Measurements from ENCODE around the gene CRYBB1. TPM values are rescaled to one million over a fixed set of nuclear protein-coding genes. Genes with fewer than 3 reads are reported as not detected.

CRYBB1 gene
- total and polyA plus RNA-seq, 2 donors (not counting 1 experiment from before 2014, with no cell fraction given) = 0.18 TPM; not detected in 1

GRCh38 chr22:26587991-26588613, 29.7 kb downstream of the CRYBB1 start:
- ATAC-seq (ENCODE audit: low read depth) (no peak), DNase-seq (no peak)
- Histone ChIP-seq H3K27ac (ENCODE audit: low read length in 2 of 2) (no peak overlapping the region), H3K9ac (ENCODE audit: low read length) (no peak overlapping the region), H3K4me1 (ENCODE audit: control insufficient read depth in 2 of 2, insufficient read depth in 2 of 2, low read length in 2 of 2) (peaks cover 34 to 41% of the 10 kb centered on the region in 2 donors), H3K36me3 (replicated peaks in 1 of 2; ENCODE audit: control extremely low read depth in 1 of 2, control insufficient read depth in 1 of 2, extremely low read depth in 1 of 2, insufficient read depth in 2 of 2, low read length in 1 of 2) (no peaks in the 10 kb centered on the region), H3K79me2 (ENCODE audit: control insufficient read depth, insufficient read depth, low read length) (peaks cover 60% of the 10 kb centered on the region), H3K9me3 (ENCODE audit: control extremely low read depth in 1 of 3, control insufficient read depth in 2 of 3, insufficient read depth in 1 of 3, low read length in 2 of 3) (peaks cover 0 to 1% (median 0%) of the 10 kb centered on the region in 3 donors), H2AFZ (ENCODE audit: insufficient read depth, low read depth, low read length, poor library complexity, severe bottlenecking) (no peak overlapping the region), H4K20me1 (ENCODE audit: control insufficient read depth, insufficient read depth, low read length, poor library complexity, severe bottlenecking) (no peaks in the 10 kb centered on the region), H3K27me3 (replicated peaks in 1 of 4; ENCODE audit: control extremely low read depth in 1 of 4, control insufficient read depth in 3 of 4, insufficient read depth in 4 of 4, low read length in 3 of 4) (no peaks in the 10 kb centered on the region), H3K4me3 (ENCODE audit: control extremely low read depth in 1 of 5, extremely low read depth in 1 of 5, insufficient read depth in 1 of 5, low read depth in 2 of 5, low read length in 4 of 5) (peak overlapping the region in 1 of 5 experiments; percentile 61), H3K4me2 (replicated peaks; ENCODE audit: low read depth, low read length, poor library complexity, severe bottlenecking) (peak overlapping the region; percentile 94)
- Mint-ChIP-seq H3K27ac (peak overlapping the region; percentile 8), H3K27me3 (no peaks in the 10 kb centered on the region), H3K4me3 (peak overlapping the region; percentile 88), H3K4me1 (peaks cover 50% of the 10 kb centered on the region), H3K9me3 (ENCODE audit: insufficient read depth) (no peaks in the 10 kb centered on the region)
- intact Hi-C loops (cut with micrococcal nuclease) = no loop called here
- POLR2A ChIA-PET = interaction anchor here (0.8 kb wide), 1 partner anchor 54 kb away, joined by 3 read pairs; no protein-coding TSS in a partner anchor
- CTCF ChIA-PET = interaction anchor here (0.7 to 1.6 kb wide), 2 partner anchors 11 to 76 kb away, joined by 3 to 7 read pairs; no protein-coding TSS in a partner anchor
- TF ChIP-seq CTCF (IDR thresholded peaks at IDR 0.05) (no peak), EZH2 (IDR thresholded peaks at IDR 0.05; ENCODE audit: borderline replicate concordance, insufficient read depth, low read depth, low read length, poor library complexity, severe bottlenecking) (no peak)
- WGBS (ENCODE audit: insufficient coverage) = no CpG with 5 or more reads among the region's 4 CpGs

GRCh38 chr22:26586556-26587325, 31.1 kb downstream of the CRYBB1 start:
- no peaks in the 10 kb centered on the region for H3K27me3 Mint-ChIP-seq
- ATAC-seq (ENCODE audit: low read depth) (no peak), DNase-seq (no peak)
- no peaks in the 10 kb centered on the region for H4K20me1 ChIP-seq (ENCODE audit: control insufficient read depth, insufficient read depth, low read length, poor library complexity, severe bottlenecking)
- CTCF ChIA-PET = no interaction called here
- POLR2A ChIA-PET = no interaction called here
- no peak overlapping the region for H3K4me3 ChIP-seq (ENCODE audit: control extremely low read depth in 1 of 5, extremely low read depth in 1 of 5, insufficient read depth in 1 of 5, low read depth in 2 of 5, low read length in 4 of 5)
- H3K9me3 Mint-ChIP-seq (ENCODE audit: insufficient read depth) = no peaks in the 10 kb centered on the region
- peaks cover 37% of the 10 kb centered on the region for H3K4me1 Mint-ChIP-seq
- peaks cover 0 to 2% of the 10 kb centered on the region in 2 experiments for H3K36me3 ChIP-seq (replicated peaks in 1 of 2; ENCODE audit: control extremely low read depth in 1 of 2, control insufficient read depth in 1 of 2, extremely low read depth in 1 of 2, insufficient read depth in 2 of 2, low read length in 1 of 2)
- no peak overlapping the region for H3K4me3 Mint-ChIP-seq
- peak overlapping the region; percentile 5 to 10 for H3K27ac ChIP-seq (ENCODE audit: low read length in 2 of 2)
- H3K4me1 ChIP-seq (ENCODE audit: control insufficient read depth in 2 of 2, insufficient read depth in 2 of 2, low read length in 2 of 2) = peaks cover 24 to 28% of the 10 kb centered on the region in 2 donors
- WGBS (ENCODE audit: insufficient coverage) = 65% methylated on average over 6 of the region's 11 CpGs
- H3K79me2 ChIP-seq (ENCODE audit: control insufficient read depth, insufficient read depth, low read length) = peaks cover 74% of the 10 kb centered on the region
- TF ChIP-seq EZH2 (IDR thresholded peaks at IDR 0.05; ENCODE audit: borderline replicate concordance, insufficient read depth, low read depth, low read length, poor library complexity, severe bottlenecking) (no peak), CTCF (IDR thresholded peaks at IDR 0.05) (no peak)
- H3K9me3 ChIP-seq (ENCODE audit: control extremely low read depth in 1 of 3, control insufficient read depth in 2 of 3, insufficient read depth in 1 of 3, low read length in 2 of 3) = peaks cover 0 to 1% (median 0%) of the 10 kb centered on the region in 3 donors
- peak overlapping the region; percentile 35 for H2AFZ ChIP-seq (ENCODE audit: insufficient read depth, low read depth, low read length, poor library complexity, severe bottlenecking)
- peak overlapping the region; percentile 59 for H3K27ac Mint-ChIP-seq
- intact Hi-C loops (cut with micrococcal nuclease) = no loop called here
- peak overlapping the region; percentile 31 for H3K4me2 ChIP-seq (replicated peaks; ENCODE audit: low read depth, low read length, poor library complexity, severe bottlenecking)
- H3K9ac ChIP-seq (ENCODE audit: low read length) = no peak overlapping the region
- no peaks in the 10 kb centered on the region for H3K27me3 ChIP-seq (replicated peaks in 1 of 4; ENCODE audit: control extremely low read depth in 1 of 4, control insufficient read depth in 3 of 4, insufficient read depth in 4 of 4, low read length in 3 of 4)
